ELR (cell line): ENCODE results near the gene PAK6.

Source experiments
- DNase-seq: peaks from one replicate; pipeline ENCODE4 v3.0.0-alpha.2; 2015; ENCODE audit warnings: low read depth

The PAK6 gene

DNA sequence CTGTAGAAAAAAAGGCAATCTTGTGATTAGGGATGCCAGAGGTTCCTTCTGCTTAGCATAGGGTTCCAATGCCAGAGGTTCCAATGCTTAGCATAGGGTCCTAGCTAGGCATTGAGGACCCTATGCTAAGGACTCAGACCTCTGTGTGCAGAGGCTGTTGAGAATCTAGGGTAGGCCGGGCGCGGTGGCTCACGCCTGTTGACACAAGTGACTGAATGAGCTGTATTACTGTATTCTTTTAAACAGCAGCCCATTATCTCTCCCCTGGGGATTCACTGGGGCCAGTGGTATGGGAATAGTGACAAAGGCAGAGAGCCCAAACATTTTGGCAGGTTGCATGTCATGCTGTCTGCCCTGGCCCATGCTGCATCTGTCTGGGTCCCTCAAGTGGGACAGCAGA is 16.2 kb downstream of the PAK6 start:
- DNase-seq = no peak

DNA sequence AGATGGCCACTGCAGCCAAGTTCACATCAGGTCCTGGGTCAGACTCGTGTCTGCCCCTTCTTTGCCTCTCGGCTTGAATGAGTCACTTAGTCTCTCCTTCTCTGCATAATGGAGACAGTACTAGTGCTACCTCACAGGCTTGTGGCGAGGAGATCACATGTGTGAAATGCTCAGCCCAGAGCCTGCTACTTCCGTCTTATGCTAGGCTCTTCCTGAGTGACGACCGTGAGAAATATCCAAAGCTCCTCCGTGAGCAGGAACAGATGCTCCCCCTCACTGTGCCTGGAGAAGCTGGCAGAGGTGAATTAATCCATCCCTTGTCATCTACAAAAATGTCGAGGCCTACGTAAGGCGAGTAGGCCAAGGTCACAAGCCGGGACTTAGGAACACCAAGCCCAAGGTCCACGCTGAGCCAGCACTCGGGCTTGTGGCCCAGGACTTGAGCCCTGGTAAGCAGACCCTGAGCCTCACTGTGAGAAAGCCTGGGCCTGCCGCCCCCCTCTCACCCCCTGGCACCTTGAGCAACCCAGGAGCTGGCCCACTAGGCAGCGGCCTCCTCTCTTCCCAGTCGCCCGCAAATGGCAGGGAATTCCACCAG is 17.9 kb downstream of the PAK6 start:
- DNase-seq = peak; percentile 94

DNA sequence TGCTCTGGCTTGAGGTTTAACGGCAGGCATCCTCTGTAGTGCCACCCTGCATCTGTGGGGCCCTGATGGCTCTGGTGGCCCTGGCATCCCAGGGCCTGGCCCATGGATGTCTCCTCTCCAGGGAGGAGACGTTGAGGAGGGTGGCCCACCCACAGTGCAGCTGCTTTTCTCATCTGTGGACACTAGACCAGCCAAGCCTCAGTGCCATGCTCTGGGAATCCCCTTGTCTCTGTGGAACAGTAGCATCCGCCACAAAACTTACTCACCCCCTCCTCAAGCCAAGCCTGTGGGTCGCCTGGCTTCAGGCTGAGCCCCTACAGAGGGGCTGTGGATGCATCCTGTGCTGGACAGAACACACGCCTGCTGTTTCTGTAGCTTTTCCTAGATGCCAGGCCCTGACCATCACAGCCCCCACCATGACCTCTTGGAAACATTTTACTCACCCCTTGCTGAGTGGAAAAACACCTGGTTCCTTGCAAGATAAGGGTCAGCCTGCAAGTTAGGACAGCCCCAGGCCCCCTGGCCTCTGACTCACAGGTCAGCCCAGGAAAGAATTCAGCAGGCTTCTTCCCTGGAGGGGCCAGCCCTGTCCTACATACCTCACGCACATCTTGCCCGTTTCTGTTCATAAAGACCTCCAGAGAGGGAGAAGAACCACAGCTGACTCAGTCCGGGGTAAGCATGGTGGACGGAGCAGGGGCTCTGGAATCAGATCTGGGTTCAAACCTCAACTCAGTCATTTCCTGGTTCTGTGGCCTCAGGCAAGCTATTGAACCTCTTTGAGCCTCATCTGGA is 19.0 kb downstream of the PAK6 start:
- DNase-seq = peak; percentile 92

DNA sequence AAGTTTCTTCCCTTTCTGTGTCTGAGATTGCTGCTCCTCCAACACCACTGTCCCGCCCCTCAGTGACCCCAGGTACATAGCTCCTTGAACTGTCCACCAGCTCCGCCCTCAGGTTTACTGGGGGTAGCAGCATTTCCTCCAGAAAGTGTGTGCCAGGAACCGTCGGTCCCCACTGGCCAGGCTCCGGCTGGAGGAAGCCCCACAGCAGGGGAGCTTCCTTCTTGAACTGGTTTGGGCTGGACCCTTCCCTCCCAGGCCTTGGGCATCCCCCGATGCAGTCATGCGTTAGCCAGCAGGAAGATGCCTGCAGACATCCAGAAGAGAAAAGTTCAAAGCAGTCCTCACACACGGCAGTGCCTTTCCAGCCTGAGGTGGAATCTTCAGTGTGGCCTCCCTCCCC is 19.7 kb downstream of the PAK6 start:
- DNase-seq = peak; percentile 50

DNA sequence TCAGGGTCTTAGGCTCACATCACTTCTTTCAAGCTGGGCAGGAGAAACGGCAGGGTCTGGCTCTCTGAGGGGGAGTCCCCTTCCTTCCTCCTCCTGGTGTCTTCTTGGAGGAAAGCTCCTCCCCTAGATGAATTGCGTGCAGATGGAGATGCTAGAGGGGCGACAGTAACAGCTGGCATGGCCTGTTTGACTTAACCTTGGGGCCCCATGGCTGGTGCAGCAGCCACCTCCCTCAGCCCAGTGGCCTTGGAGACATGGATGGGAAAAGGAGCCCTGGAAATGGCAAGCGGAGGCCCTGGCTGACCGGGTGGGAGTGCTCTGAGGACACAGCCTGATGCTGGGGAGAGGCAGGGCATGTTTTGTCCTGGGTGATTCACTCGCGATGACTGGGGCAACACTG is 20.2 kb downstream of the PAK6 start:
- DNase-seq = peak; percentile 44

DNA sequence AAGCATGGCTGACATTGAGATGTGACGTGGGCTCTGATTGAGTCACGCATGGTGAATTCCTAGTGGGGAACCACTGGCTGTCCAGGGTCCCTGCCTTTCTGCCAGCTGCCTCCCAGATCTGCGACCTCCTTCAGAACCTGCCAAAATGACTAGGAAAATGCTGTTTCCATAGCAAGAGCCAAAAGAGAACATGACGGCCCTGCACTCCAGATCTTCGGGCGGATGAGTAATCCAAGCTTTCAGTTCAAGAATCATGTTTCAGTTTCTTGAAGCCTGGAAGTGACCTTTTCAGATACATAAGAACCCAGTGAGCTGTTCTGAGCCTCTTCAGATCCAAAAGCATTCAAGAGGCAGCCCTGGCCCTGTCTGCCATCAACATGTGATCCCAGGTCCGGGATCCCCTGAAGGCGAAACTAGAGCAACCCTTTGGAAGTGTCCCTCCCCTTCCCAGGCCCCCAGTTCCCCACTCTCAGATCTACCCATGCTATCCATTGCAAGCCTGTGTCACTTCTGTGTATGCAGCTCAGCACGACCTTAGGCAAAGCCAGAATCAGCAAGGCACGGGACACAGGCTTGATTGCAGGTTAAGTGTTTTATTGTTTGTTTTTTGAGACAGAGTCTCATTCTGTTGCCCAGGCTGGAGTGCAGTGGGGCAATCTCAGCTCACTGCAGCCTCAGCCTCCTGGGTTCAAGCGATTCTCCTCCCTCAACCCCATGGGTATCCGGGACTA is 24.3 kb downstream of the PAK6 start:
- peak; percentile 66 for DNase-seq

DNA sequence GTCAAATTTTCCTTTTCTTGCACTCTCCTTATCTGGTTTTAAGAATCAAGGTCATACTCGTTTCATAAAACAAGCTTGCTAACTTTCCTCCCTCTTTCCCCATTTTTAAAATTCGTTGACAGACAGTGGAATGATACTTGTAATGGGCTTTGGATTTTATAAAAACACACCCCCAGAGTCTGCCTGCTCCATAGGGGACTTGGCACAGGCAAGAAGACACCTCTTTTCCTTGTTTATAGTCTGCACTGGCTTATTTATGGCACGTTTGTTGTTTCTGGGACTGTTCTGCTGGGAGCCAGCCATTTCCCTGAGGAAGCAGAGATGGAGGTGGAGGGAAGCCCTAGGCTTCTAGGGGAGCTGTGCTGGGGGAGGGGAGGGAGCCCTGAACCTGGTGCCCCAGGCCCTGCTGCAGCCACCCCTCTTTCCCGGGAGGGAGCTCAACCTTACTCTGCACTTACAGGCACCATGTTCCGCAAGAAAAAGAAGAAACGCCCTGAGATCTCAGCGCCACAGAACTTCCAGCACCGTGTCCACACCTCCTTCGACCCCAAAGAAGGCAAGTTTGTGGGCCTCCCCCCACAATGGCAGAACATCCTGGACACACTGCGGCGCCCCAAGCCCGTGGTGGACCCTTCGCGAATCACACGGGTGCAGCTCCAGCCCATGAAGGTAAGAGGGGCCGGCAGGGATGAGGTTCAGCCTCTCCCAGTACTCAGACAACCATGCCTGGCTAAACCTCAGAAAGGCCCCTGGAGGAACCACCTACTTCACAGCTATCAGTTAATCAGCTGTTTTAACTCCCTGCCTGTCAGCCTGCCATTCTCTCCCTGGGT is 25.7 kb downstream of the PAK6 start:
- no peak for DNase-seq

DNA sequence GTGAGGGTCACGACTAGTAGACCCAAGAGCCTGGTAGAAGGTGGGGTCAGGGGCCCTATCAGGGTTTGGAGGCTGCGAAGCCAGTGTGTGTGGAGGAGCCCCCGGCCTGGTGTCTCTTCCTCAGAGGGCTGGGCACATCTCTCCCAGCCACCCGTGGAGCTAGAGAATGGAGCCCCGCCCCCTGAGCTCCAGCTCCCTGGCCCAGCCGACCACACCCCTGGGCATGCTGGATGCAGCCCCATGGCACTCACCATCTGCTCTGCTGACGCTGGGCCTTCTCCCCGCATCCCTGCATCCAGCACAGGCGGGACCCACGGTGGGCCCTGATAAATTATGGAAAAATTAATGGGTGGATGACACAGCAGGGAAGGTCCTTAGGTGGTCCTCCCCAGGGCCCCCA is 26.5 kb downstream of the PAK6 start:
- DNase-seq = no peak

DNA sequence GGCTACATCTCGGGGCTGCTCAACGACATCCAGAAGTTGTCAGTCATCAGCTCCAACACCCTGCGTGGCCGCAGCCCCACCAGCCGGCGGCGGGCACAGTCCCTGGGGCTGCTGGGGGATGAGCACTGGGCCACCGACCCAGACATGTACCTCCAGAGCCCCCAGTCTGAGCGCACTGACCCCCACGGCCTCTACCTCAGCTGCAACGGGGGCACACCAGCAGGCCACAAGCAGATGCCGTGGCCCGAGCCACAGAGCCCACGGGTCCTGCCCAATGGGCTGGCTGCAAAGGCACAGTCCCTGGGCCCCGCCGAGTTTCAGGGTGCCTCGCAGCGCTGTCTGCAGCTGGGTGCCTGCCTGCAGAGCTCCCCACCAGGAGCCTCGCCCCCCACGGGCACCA is 27.0 kb downstream of the PAK6 start:
- DNase-seq = no peak

DNA sequence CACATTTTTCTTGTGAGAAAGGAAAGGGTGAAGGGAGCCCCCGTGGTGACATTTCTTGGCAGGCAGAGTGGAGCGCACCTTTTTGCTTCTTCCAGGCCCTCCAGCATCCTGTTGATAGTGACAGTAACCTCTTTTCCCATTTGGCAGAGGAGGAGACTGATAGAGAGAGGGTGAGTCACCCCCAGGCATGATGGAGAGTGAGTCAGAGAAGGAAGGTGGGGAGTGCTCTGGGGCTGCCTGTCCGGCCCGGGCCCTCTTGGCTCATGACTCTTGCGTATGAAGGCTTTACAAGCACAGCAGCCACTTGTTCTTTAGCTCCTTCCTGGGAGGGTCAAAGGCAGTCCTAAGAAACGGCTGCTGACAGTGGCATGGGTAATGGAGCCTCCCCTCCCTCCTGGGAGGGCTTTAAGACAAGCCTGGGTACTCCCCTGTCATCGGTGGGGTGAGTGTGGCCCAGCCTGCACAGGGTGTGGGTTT is 28.0 kb downstream of the PAK6 start:
- peak; percentile 95 for DNase-seq

DNA sequence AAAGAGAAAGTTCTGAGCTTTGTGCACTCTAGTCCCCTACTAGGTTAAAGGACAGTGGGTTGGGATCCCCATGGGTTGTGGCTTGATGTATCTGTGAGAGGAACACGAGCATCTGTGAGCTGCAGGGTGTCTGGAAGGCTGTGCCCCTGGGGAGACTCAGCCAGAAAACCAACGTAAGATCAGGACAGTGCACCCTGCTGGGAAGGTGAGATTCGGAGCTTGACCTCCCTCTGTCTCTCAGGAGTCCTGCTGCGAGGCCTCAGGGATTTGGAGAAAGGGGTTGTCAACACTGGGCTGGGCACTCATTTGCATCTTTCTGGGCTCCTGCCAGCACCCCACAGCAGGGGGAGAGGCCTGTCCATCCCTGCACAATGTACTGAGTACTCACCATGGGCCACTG is 28.8 kb downstream of the PAK6 start:
- no peak for DNase-seq

DNA sequence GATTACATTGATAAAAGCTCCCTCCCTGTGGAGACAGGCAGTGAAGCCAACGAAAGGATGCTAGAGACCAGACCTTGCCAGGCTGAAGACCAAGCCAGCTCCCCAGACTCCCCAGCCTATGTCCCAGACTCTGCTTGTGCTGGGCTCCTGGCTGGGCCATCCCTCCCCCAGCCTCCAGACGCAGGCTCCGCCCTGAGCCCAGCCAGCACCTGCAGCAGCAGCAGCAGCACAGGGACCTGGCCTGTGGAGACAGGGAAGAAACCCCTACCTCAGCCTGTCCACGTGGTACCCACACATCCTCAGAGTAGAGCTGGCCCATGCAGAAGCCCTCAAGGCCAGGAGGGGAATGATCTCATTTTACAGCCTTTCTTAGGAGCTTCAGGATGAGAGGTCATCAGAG is 30.7 kb downstream of the PAK6 start:
- DNase-seq = no peak

DNA sequence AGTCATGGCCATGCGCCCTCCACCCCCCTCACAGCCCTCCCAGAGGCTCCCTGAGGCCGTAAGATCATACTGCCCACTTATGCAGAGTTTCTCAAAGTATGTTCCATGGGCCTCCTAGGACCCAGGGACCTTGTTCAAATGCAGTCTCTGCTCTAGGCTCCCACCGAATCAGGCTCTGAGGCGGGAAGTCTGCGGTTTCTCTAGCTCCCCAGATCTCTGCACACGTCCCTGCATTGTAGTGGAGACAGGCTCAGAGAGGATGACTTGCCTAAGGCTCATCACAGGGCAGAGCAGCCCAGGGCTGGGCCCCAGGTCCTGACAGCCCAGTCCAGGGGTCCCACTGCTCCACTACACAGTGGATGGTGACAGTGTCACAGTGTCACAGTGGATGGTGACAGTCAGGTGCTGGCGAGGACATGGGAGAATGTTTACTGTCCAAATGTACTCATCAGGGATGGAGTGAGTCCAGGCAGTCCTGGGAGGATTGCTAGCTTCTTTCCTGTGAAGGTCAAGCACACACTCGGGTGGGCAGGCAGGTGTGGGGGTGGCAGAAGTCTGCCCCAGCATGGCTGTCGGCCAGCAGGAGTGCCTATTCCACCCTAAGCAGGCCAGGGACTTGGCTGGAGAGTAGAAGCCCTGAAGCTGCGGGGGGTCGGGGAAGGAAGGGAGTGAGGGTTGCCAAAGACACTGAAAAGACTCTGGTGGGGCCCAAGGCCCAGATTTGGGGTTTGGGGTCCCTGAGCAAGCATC is 31.6 kb downstream of the PAK6 start:
- DNase-seq = no peak

DNA sequence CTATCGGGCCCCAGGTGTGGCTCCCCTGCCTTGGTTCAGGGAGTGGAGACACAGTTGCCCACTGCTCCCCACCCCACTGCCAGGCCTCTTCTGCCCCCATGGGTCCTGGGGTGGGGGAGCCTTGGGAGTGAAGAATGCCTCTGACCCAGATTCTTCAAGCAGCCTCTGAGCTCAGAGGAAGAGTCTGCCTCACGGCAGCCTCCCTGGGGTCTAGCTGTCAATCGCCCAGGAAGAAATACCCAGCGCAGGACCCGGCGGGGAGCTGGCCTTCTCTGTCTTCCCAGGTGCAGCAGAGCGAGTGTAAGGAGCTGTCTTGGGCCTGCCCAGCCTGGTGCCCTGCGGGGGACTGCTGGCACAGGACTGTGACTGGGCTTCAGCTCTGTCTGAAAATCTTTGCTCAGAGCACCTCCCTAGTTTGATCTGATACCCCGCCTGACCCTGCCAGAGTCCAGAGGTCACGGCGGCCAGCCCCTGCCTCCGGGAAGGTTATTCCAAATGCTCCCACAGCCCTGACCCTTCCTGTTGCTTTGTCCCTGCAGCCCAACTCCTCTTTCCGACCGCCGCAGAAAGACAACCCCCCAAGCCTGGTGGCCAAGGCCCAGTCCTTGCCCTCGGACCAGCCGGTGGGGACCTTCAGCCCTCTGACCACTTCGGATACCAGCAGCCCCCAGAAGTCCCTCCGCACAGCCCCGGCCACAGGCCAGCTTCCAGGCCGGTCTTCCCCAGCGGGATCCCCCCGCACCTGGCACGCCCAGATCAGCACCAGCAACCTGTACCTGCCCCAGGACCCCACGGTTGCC is 33.0 kb downstream of the PAK6 start:
- no peak for DNase-seq

DNA sequence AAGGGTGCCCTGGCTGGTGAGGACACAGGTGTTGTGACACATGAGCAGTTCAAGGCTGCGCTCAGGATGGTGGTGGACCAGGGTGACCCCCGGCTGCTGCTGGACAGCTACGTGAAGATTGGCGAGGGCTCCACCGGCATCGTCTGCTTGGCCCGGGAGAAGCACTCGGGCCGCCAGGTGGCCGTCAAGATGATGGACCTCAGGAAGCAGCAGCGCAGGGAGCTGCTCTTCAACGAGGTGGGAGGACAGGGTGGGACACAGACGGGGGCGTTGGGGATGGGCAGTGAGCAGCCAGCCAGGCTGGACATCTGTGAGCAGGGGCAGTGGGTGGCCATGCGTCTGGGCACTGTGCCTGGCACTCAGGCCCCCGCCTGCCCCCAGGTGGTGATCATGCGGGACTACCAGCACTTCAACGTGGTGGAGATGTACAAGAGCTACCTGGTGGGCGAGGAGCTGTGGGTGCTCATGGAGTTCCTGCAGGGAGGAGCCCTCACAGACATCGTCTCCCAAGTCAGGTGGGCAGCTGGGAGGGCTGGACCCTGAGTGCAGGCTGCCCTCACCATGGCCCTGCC is 33.7 kb downstream of the PAK6 start:
- DNase-seq = peak; percentile 46

DNA sequence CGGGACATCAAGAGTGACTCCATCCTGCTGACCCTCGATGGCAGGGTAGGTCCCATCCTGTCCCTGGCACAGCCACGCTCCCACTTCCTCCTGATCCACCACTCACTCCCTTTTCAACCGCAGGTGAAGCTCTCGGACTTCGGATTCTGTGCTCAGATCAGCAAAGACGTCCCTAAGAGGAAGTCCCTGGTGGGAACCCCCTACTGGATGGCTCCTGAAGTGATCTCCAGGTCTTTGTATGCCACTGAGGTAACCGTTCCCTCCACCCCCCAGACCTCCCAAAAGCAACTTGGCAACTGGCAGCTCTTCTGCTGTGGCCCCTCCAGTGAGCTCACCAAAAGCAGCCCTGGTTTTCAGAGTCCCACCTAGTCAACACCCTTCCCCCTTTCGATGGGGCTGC is 34.6 kb downstream of the PAK6 start:
- DNase-seq = no peak

DNA sequence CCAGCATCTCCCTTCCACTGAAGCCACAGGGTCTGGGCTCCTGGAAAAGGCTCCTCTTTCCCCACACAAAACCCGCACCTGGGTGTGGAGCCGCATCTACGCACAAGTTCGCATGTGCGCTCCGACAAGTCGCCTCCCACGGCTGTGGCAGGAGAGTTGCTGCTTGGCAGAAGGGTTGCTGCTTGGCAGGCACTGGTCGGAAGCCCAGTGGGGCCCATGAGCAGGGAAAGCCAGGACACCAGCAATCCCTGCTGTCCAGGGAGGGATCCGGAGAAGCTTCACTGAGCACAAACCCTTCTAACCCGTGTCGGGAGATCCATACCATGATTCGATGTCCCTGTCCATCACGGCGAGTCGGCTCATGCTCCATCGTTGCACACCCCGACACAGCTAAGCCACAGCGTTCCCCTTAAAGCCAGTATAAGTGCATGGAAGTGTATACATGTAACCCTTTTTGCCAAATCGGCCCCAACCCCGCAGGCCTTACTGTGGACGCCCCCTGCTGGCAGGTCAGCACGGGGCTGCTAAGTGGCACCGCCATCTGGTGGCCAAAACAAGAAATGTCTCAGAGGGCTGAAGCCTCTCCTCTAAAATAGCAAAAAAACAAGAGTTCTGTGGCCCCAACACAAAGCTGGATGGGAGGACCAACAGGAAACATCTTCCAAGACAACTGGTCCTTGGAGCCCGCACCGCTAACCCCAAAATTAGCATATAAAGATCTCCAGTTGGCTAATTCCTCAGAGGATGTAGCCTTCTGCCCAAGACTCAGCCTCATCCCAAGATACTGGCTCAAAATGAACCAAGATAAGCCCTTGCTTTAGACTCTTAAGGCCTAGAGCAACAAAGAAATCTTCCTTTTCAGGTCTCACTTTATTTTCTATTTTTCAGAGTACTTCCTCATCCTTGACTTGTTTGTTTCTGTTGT is 35.7 kb downstream of the PAK6 start:
- peak; percentile 85 for DNase-seq

DNA sequence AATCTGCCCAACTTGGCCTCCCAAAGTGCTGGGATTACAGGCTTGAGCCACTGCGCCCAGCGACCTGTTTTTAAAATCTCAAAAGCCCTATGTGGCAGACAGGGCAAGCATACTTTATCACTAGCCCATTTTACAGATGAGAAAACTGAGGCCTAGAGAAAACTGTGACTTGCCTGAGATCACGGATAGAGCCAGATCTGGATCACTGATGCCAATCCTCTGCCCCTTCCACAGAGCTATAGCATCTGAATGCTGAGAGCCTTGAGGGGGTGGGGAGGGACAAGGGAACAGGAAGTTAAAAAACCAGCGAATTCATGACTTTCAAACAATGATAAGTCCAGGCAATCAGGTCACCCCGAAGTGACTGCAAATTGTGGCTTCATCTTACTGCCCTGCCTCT is 36.7 kb downstream of the PAK6 start:
- no peak for DNase-seq

DNA sequence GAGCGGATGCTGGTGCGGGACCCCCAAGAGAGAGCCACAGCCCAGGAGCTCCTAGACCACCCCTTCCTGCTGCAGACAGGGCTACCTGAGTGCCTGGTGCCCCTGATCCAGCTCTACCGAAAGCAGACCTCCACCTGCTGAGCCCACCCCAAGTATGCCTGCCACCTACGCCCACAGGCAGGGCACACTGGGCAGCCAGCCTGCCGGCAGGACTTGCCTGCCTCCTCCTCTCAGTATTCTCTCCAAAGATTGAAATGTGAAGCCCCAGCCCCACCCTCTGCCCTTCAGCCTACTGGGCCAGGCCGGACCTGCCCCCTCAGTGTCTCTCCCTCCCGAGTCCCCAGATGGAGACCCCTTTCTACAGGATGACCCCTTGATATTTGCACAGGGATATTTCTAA is 37.1 kb downstream of the PAK6 start:
- no peak for DNase-seq
